Measurements from ENCODE around the gene UROS.

GRCh38 chr10:125846894-125847293 is 23.8 kb upstream of the UROS start:
- TF ChIP-seq CTCF (IDR thresholded peaks at IDR 0.05; ENCODE audit: insufficient read depth, low read length) (no peak), POLR2AphosphoS5 (IDR thresholded peaks at IDR 0.05; ENCODE audit: low read depth) (no peak), SPI1 (IDR thresholded peaks at IDR 0.05; ENCODE audit: borderline replicate concordance, low read depth) (no peak), REST (IDR thresholded peaks at IDR 0.05; ENCODE audit: insufficient replicate concordance, low read depth) (no peak)
